NCI-H82 (cell line): ENCODE measurements around the gene CCDC71L.

Experiments
- DNase-seq: peaks from one replicate; lab custom pipeline; 2025; lab: John Stamatoyannopoulos, UW

CCDC71L gene

DNA sequence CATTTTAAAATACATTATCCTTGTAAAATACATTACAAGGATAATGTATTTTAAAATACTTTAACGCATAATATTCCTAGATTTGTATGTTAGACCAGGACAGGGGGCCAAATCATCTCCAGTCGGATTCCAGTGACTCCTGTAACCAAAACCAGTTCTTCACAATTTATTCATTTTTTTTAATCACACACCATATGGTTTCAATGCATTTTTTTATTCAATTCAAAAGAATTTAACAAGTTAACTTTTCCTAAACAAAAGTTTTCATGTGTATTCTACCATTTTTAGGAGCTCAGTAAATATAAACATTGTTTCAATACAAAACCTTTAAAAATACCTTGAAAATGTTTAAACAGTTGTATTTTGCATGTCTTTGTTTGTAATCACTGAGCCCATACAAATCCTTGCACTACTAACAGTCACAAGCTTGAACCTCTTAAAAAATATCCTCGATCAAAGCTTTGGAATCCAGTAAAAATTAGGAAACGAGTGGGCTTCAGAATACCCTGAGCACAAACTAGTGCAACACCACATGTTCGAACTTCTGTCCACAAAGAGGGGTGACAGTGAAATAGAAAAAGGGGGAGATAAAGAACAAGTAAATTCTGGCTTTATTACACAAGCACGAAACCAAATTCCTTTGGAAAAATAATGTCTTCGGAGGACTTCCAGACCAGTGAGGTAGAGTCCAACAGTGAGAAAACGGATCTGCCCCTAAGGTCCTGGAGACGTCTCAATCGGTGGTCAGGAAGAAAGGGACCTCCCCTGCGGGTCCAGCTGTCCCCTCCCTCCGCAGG is 1.6 kb downstream of the CCDC71L start:
- no peak for DNase-seq

DNA sequence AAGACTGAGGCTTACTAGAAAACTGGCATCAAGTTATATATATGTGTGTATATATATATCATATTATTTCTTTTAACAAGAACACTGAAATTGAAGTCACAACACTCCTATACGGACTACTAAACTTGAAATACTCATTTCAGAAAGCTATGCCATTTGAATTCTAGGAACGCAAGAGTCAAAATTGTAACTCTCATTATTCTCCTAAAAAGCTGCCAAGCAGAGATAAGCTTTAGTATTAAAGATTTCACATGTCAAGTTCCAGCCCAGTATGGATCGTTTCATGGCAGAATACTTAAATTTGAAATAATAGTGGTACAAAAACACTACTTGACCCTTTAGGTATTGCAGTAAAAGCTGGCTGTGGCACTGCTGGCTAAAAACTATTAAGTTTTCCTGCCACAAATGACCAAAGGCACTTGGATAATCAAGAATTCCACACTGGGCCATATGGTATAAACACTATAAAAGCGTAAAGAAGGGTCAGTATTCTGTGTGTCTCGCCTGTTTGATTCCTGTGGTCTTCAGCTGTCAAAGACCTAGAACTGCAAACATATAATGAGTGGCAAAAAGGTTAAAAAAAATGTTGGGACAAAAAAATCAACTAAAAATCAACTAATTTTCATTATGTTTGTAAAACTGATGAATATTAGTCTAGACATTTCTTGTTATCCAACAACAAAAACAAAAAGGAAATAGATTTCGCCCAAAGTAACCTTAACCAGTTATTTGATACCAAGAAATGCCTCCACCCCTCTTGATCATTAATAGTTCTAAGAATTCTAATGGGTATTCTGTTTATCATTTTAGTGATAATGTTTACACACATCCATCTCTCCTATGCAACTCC is 2.4 kb downstream of the CCDC71L start:
- no peak for DNase-seq

DNA sequence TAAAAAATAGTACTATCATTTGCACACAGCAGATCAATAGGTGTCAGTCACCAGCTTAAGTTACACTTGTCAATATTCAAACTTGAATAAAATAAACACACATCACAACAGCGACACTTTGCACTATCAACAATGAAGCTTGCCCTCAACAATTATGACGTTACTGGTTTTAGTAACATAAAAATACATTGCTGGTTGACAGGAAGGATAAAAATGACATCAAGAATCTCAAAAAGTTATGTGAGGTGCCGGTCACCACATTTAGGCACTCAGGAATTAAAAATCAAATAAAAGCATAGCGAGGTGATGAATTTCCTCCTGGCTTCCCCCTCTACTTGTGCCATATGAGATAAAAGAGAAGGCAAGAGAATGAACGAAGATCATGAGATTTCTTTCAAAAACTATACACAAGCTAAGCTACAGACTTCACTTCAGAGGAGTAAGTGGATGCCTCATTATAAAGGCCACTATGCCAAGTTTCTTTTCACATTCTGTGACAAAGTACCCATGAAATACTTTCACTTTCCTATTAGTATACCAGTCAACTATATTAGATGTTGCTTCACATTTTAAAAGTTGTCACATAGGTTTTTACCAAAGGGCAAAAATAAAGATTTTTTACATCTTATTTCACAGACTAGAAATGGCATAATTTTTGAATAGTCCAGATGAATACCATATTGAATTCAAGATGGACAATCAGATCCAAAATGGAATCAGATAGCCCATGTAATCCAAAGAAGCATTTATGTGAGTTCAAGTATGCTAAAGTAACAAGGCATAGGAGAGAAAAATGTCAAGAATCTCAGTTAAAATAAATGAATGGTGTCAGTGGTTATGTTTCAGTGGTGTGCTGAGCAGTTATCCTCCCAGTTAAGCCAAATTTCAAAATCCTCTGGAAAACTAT is 3.6 kb downstream of the CCDC71L start:
- no peak for DNase-seq

GRCh38 chr7:106655703-106656498 is 5.1 kb downstream of the CCDC71L start:
- DNase-seq: no peak

DNA sequence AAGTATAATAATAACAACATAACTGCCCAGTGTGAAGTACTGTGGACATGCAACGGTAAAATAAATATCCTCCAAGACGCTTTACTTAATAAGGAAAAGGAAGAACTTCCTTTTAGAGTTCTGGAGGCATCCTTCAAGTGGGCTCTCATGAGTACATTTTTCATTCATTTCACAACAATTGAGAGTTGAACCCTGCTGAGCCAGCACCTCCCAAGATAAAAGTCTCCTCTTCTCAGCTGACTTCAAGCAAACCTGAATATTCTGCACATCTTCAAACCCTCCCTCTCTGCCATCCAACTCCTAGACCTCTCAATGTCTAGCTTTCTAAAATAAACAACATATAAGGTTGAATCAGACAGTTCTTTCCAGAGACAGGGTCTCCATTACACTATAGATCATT is 7.5 kb downstream of the CCDC71L start:
- DNase-seq: no peak

DNA sequence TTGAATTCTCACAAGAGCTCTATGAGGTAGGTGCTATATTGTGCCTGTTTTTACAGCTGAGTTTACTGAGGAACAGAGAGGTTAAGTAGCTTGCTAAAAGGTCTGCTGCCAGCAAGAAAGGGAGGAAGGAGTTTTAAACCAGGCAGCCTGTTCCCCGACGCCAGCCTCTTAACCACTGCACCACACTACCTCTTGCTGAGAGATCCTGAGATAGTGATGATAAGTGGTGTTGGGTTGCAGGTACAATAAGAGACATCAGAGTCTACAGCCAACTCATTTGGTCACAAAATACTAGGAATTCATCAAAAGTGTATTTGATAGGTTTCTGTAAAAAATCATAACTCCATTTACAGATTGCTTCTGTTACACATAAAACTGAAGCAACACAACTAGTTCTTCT is 8.0 kb downstream of the CCDC71L start:
- no peak for DNase-seq

GRCh38 chr7:106652092-106652491 is 8.9 kb downstream of the CCDC71L start:
- DNase-seq: peak; percentile 16

- no peak for DNase-seq
These were observed 14.7 kb downstream of the CCDC71L start for GRCh38 chr7:106646256-106646655.

GRCh38 chr7:106644999-106645398 is 16.0 kb downstream of the CCDC71L start:
- DNase-seq: no peak

DNA sequence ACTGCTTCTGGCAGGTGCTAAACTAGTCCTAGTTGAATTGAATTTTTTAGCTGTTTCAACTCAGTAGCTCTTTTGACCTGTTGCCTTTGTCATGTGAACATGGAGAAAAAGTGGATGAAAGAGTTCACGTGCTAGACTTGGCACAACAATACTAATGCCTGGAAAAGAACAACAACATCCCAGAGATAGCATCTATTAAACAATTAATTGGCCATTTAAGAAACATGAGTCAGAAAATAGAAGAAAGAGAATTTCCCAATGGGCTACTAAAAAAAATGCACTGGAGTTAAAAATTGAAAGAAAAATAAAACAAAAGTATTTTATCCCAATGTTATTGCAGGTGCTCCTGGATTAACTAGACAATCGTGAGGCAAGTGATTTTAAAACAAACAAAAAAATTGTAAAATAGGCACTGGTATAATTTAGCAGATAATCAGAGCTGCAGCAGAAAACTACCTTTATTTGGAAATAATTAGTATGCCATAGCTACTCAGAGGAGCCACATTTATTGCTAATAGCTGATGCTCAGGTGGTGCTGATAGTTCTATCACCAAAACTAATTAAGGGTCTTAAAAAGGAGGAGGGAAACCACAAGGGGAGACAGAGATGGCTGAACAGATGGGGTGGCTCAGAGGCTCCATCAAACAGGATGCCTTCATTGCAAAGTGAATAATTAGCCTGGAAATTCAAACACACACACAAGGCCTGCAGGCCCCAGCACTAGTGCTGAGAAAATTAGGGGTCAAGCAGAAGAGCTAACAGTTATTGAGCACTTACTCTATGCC is 17.6 kb downstream of the CCDC71L start:
- DNase-seq: peak; percentile 37

- no peak for DNase-seq
These were observed 19.5 kb downstream of the CCDC71L start for GRCh38 chr7:106641416-106641815.

- DNase-seq: no peak
These were observed 20.4 kb downstream of the CCDC71L start for GRCh38 chr7:106640368-106641141.

DNA sequence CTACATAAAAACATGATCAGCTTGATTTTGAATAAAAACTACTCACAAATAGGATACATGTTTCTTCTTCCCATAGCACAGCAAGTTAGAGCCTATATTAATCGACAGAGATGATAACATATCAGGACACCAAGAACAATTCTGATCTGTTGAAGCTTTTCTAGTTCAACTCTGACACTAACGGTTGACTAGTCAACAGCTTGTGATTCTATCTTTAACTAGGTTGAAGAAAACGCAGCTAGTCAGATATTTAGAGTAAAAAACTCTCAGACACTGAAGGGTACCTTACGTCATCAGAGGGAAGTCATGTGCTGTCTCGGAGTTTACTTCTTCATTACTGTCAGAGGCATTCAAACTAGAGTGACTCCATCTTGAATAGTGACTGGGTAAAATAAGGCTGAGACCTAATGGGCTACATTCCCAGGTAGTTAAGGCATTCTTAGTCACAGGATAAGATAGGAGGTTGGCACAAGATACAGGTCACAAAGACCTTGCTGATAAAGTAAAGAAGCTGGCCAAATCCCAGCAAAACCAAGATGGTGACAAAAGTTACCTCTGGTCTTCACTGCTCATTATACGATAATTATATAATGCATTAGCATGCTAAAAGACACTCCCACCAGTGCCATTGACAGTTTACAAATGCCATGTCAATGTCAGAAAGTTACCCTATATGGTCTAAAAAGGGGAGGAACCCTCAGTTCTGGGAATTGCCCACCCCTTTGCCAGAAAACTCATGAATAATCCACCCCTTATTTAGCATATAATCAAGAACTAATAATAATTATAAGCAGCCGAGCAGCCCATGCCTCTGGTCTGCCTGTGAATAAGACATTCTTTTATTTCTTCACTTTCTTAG is 21.3 kb downstream of the CCDC71L start:
- DNase-seq: no peak

DNA sequence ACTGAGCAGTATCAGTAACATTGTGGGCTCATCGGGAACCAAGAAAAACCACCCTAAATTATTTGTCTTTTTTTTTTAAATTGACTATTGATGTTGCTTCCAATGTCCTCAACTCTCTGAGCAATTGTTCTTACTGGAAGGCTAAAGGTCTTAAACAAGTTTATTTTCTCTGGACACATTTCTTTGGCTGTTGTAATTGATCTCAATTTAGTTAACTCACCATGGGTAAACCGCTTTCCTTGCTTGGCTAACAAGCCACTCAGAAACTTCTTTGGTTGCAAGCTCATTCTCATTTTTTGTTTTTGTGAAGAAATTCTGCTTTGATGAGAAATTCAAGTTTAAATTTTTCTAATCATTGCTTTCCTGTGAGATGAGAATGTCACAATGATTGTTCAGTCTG is 25.5 kb downstream of the CCDC71L start:
- DNase-seq: no peak

DNA sequence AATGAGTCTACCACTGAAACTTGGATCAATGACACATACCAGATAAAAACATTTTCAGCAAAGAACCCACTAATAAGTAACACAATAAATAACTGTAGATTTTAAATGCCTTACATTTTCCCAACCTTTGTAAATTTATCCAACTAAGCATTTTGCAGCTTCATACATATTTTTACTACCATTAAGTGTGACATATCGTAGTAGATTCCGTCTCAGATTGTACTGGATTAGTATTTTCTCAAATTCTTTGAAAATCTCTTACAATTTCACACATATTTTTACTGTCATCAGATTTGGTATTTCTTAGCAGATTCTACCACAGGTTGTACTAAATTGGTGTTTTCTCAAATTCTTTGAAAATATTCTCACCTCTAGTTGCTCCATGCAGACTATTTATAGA is 26.0 kb downstream of the CCDC71L start:
- no peak for DNase-seq

- DNase-seq: no peak
These were observed 30.3 kb downstream of the CCDC71L start for GRCh38 chr7:106630648-106631047.

DNA sequence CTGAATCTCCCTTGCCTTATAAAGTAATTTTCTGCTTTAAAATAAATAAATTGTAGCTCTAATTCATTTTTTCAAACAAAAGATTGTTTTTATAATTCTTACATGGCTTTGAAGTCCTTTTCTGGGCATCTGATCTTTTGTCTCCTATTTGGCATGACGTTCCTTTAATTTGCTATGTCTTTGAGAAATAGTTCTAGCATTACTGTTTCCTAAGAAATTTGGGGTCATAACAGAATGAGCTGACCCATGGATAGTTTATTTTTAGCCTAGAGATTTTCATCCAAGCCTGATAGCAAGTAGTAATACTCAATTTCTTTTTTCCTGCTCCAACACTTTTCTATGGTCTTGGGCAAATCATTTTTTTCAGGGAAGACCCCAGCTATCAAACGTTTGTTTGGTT is 31.4 kb downstream of the CCDC71L start:
- DNase-seq: no peak

DNA sequence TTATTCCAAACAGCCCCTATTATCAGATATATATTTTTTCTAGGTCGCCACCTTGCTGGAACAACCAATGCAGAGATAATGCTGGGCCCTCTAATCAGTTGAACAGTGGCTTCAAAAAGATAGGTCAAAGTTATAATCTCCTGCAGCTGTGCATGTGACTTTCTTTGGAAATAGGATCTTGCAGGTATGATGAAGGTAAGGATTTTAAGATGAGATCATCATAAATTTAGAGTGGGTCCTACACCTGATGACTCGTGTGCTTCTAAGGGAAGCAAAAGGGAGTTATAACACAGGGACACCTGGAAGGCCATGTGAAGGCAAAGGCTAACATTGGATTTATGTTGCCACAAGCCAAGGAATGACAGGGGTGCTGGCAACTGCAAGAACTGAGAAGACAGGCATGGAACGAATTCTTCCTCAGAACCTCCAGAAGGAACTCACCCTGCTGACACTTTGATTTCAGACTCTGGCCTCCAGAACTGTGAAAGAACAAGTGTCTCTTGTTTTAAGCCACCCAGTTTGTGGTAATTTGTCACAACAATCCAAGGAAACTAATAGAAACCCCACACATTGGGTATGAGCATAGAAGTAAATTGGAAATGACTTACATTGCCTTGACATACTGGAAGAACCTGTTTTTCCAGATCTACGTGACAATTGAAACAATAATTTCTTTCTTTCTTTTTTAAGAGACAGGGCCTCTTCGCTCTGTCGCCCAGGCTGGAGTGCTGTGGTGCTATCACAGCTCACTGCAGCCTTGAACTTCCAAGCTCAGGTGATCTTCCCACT is 34.4 kb downstream of the CCDC71L start:
- no peak for DNase-seq
